Measurements from ENCODE around the gene CAMSAP3.

GRCh38 chr19:7663706-7664105, 68.0 kb downstream of the CAMSAP3 start:
- TF ChIP-seq, protein P1, sequence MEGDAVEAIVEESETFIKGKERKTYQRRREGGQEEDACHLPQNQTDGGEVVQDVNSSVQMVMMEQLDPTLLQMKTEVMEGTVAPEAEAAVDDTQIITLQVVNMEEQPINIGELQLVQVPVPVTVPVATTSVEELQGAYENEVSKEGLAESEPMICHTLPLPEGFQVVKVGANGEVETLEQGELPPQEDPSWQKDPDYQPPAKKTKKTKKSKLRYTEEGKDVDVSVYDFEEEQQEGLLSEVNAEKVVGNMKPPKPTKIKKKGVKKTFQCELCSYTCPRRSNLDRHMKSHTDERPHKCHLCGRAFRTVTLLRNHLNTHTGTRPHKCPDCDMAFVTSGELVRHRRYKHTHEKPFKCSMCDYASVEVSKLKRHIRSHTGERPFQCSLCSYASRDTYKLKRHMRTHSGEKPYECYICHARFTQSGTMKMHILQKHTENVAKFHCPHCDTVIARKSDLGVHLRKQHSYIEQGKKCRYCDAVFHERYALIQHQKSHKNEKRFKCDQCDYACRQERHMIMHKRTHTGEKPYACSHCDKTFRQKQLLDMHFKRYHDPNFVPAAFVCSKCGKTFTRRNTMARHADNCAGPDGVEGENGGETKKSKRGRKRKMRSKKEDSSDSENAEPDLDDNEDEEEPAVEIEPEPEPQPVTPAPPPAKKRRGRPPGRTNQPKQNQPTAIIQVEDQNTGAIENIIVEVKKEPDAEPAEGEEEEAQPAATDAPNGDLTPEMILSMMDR (IDR thresholded peaks at IDR 0.05; ENCODE audit: poor library complexity) = no peak
- TF ChIP-seq EZH2phosphoT487 (IDR thresholded peaks at IDR 0.05; ENCODE audit: low read depth, severe bottlenecking, unreplicated experiment) = no peak

Measured in hepatocyte (in vitro differentiated cells).